ENCODE data around the gene DNAAF9.

DNA sequence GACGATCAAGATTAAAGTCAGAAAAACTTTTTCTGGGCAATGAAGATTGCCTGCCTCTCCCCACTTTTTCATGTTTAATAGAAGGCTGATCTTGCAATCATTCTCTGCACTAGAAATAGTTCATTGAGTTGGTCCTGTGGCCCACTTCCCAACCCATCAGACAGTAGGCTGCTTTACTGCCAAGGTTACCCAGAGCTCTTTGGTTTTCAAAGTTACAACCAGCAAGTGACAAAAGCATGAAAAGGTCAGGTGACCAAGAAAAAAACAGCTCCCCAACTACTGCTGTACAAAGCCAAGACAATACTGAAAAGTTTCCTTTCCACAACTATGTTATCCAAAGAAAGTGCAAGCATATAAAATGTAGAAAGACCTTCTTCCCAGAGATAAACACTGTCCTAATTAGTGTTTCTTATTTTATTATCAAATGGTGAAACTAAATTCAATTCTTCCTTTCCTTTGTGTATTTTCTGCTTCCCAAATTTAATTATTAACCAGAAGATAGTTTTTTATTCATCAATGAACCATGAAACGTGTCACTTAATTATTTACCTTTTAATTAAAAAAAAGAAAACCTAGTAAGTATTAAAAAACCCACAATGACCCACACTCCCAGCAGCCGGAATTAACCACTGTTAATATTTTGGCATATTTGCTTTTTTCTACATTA is 16.6 kb downstream of the DNAAF9 start:
- TF ChIP-seq POLR2A (IDR thresholded peaks at IDR 0.05; ENCODE audit: low read depth, low read length) (no peak), CTCF (IDR thresholded peaks at IDR 0.05; ENCODE audit: extremely low read depth in 1 of 2, insufficient read depth in 1 of 2, low read depth in 1 of 2, low read length in 2 of 2) (no peak), EZH2 (IDR thresholded peaks at IDR 0.05; ENCODE audit: borderline replicate concordance, low read depth, low read length, severe bottlenecking) (no peak), FOS (IDR thresholded peaks at IDR 0.05; ENCODE audit: borderline replicate concordance, insufficient read depth, low read length) (no peak), JUN (IDR thresholded peaks at IDR 0.05; ENCODE audit: borderline replicate concordance, insufficient read depth, insufficient read length, low read depth) (no peak), MAX (IDR thresholded peaks at IDR 0.05; ENCODE audit: insufficient read depth, insufficient read length) (no peak), MYC (IDR thresholded peaks at IDR 0.05; ENCODE audit: low read depth, low read length) (no peak), POLR2AphosphoS5 (IDR thresholded peaks at IDR 0.05; ENCODE audit: insufficient read depth, low read depth, low read length) (no peak)

Measured in endothelial cell of umbilical vein (primary cell).